ENCODE results near the gene RDH16. TPM values are rescaled to one million over a fixed set of nuclear protein-coding genes. Genes with fewer than 3 reads are reported as not detected.

Gene RDH16
- total RNA-seq, 1 donor from 2014 or later, result 0.32 TPM

DNA sequence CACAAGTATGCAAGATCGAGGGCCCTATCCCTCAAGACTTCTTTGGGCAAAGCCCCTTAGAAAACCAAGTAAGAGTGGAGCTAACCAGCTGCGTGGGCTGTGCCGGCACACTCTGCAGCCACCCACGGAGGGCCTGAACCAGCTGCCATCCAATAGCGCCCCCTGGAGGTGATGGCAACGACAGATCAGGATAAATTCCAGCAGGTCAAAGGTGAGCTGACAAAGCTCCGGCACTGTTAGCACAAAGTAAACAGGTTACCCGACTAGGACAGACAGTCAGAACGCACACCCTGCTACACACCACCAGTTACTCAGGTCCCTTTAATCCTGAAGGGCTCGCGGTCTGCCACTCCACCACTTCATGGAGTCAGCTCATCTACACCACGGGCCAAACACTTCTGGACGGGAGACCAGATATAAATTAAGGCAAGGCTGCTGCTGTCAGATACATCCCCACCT lies 44.1 kb upstream of the RDH16 start:
- no peaks in the 10 kb centered on the region for H3K27me3 ChIP-seq
- intact Hi-C loops (cut with DNase I), result no loop called here
- DNase-seq (peak; percentile 84), ATAC-seq (peak; percentile 82)
- TF ChIP-seq, protein P1, sequence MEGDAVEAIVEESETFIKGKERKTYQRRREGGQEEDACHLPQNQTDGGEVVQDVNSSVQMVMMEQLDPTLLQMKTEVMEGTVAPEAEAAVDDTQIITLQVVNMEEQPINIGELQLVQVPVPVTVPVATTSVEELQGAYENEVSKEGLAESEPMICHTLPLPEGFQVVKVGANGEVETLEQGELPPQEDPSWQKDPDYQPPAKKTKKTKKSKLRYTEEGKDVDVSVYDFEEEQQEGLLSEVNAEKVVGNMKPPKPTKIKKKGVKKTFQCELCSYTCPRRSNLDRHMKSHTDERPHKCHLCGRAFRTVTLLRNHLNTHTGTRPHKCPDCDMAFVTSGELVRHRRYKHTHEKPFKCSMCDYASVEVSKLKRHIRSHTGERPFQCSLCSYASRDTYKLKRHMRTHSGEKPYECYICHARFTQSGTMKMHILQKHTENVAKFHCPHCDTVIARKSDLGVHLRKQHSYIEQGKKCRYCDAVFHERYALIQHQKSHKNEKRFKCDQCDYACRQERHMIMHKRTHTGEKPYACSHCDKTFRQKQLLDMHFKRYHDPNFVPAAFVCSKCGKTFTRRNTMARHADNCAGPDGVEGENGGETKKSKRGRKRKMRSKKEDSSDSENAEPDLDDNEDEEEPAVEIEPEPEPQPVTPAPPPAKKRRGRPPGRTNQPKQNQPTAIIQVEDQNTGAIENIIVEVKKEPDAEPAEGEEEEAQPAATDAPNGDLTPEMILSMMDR (IDR thresholded peaks at IDR 0.05), result peak; percentile 74
- peaks cover 55% of the 10 kb centered on the region for H3K36me3 ChIP-seq
- no peak overlapping the region for H3K4me3 ChIP-seq
- no peak overlapping the region for H3K27ac ChIP-seq
- H3K4me1 ChIP-seq, result peaks cover 19% of the 10 kb centered on the region
- no peaks in the 10 kb centered on the region for H3K9me3 ChIP-seq

- no peak for ATAC-seq
- DNase-seq, result no peak
- H3K27ac ChIP-seq, result no peak overlapping the region
- no peaks in the 10 kb centered on the region for H3K27me3 ChIP-seq
- peaks cover 55% of the 10 kb centered on the region for H3K36me3 ChIP-seq
- H3K4me1 ChIP-seq, result peaks cover 18% of the 10 kb centered on the region
- H3K9me3 ChIP-seq, result no peaks in the 10 kb centered on the region
- no peak overlapping the region for H3K4me3 ChIP-seq
- intact Hi-C loops (cut with DNase I), result no loop called here
- TF ChIP-seq, protein P1 (IDR thresholded peaks at IDR 0.05), result no peak
Observed at GRCh38 chr12:57000393-57000792, 43.0 kb upstream of the RDH16 start.

DNA sequence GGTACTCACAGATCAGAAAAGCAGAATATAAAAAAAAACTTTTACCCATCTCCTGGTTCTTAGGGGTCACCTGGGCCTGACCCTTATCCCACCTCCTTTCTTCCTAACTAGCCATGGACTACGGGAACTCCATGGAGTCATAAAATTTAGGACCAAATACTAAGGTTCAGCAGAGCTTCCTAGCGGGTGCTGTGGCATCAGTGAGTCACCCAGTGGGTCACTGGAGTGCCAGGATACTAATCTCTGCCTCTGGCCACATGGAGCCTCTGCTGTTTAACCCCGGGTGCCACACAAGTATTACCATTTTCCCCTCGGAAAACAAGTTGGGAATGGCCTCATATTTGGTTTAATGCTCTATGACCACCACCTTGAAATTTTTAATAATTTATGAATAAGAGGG lies 42.0 kb upstream of the RDH16 start:
- no peak for DNase-seq
- no peak overlapping the region for H3K4me3 ChIP-seq
- H3K9me3 ChIP-seq, result no peaks in the 10 kb centered on the region
- H3K27ac ChIP-seq, result no peak overlapping the region
- no peaks in the 10 kb centered on the region for H3K27me3 ChIP-seq
- intact Hi-C loops (cut with DNase I), result no loop called here
- H3K4me1 ChIP-seq, result peaks cover 12% of the 10 kb centered on the region
- no peak for ATAC-seq
- peaks cover 52% of the 10 kb centered on the region for H3K36me3 ChIP-seq
- TF ChIP-seq, protein P1 (IDR thresholded peaks at IDR 0.05), result no peak

DNA sequence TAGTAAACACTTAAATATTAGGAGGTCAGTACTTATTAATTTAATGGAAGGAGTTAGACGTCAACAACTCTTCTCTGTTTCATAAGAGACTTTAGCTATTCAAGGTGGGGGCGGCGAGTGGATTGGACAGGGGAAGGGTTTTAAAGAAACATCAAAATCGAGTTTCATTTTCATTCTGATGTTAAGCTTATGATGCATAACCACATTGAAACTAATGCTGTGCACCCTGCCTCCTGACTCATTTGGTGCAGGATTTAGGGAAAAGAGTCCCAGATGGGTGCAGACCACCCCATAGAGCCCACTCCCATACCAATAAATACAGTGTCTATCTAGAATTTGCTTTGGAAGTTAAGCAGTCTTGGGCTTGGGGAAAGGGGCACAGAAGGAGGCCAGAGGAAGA lies 41.6 kb upstream of the RDH16 start:
- H3K36me3 ChIP-seq, result peaks cover 47% of the 10 kb centered on the region
- H3K4me1 ChIP-seq, result peaks cover 12% of the 10 kb centered on the region
- intact Hi-C loops (cut with DNase I), result no loop called here
- H3K27me3 ChIP-seq, result no peaks in the 10 kb centered on the region
- H3K9me3 ChIP-seq, result no peaks in the 10 kb centered on the region
- ATAC-seq (no peak), DNase-seq (no peak)
- no peak overlapping the region for H3K27ac ChIP-seq
- TF ChIP-seq, protein P1 (IDR thresholded peaks at IDR 0.05), result no peak
- H3K4me3 ChIP-seq, result no peak overlapping the region

DNA sequence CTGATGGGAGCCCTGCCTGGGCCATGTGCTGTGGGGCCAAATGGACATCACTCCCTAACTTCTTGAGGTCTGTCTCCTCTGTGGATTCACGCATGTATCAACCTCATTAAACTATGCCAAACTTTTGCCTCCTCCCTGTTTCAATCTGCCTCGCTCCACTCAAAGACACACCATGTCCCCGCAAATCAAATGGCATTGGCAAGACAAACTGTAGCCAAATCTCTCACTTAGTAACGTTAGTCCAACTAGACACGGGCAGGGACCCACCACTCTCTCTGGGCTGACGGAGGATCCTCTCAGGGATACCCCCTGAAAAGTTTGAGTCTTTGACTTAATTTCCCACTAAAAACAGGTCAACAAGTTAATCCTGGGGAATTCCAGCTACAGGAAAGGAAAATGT lies 40.9 kb upstream of the RDH16 start:
- no peak for DNase-seq
- Histone ChIP-seq H3K9me3 (no peaks in the 10 kb centered on the region), H3K27ac (no peak overlapping the region), H3K4me3 (no peak overlapping the region), H3K36me3 (peaks cover 41% of the 10 kb centered on the region), H3K27me3 (no peaks in the 10 kb centered on the region), H3K4me1 (peaks cover 12% of the 10 kb centered on the region)
- intact Hi-C loops (cut with DNase I), result no loop called here
- no peak for ATAC-seq
- TF ChIP-seq, protein P1 (IDR thresholded peaks at IDR 0.05), result no peak

All from upper lobe of right lung (tissue), 1 donor.